Measurements from ENCODE around the gene ACOT7.

Gene ACOT7

GRCh38 chr1:6272868-6273267, 120.7 kb downstream of the ACOT7 start:
- H3K36me3 ChIP-seq (ENCODE audit: insufficient read depth, insufficient read length, low read length) = no peaks in the 10 kb centered on the region
- no peak for DNase-seq (ENCODE audit: low read depth, low spot score)
- H3K27me3 ChIP-seq (ENCODE audit: insufficient read depth, insufficient read length) = no peaks in the 10 kb centered on the region
- no peak overlapping the region for H3K4me3 ChIP-seq (ENCODE audit: insufficient read length, low read depth)
- peaks cover 7% of the 10 kb centered on the region for H3K4me1 ChIP-seq (ENCODE audit: insufficient read depth, insufficient read length)
- no peak overlapping the region for H3K9ac ChIP-seq (ENCODE audit: insufficient read length, low read depth)
- no peaks in the 10 kb centered on the region for H3K9me3 ChIP-seq (ENCODE audit: insufficient read depth, low read length)
- TF ChIP-seq YY1 (IDR thresholded peaks at IDR 0.05; ENCODE audit: insufficient read depth, insufficient read length) (no peak), ZNF274 (IDR thresholded peaks at IDR 0.05; ENCODE audit: low read depth, low read length) (no peak), SUZ12 (IDR thresholded peaks at IDR 0.05; ENCODE audit: extremely low read depth, insufficient read depth, insufficient read length) (no peak)

DNA sequence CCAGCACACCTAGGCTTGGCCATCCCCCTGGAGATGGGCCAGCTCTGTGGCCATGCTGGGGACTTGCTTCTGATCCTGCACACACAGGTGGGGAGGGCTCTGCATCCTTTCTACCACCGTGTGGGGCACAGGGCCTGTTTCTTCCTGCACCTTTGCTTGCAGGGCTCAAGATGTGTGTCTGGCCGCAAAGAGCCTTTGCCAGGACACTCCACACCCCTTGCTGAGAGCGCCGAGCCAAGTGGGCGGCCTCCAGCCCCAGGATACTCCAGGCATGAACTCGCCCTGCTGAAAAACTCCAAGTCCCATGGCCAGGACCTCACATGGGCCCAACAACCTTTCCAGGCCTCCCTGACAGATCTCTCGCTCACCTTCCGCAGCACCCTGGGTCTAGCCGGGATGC, 121.1 kb downstream of the ACOT7 start:
- H3K9me3 ChIP-seq (ENCODE audit: insufficient read depth, low read length) = no peaks in the 10 kb centered on the region
- DNase-seq (ENCODE audit: low read depth, low spot score) = no peak
- H3K9ac ChIP-seq (ENCODE audit: insufficient read length, low read depth) = peak overlapping the region; percentile 42
- no peak overlapping the region for H3K4me3 ChIP-seq (ENCODE audit: insufficient read length, low read depth)
- TF ChIP-seq YY1 (IDR thresholded peaks at IDR 0.05; ENCODE audit: insufficient read depth, insufficient read length) (no peak), ZNF274 (IDR thresholded peaks at IDR 0.05; ENCODE audit: low read depth, low read length) (no peak), SUZ12 (IDR thresholded peaks at IDR 0.05; ENCODE audit: extremely low read depth, insufficient read depth, insufficient read length) (no peak)
- H3K27me3 ChIP-seq (ENCODE audit: insufficient read depth, insufficient read length) = no peaks in the 10 kb centered on the region
- peaks cover 7% of the 10 kb centered on the region for H3K4me1 ChIP-seq (ENCODE audit: insufficient read depth, insufficient read length)
- no peaks in the 10 kb centered on the region for H3K36me3 ChIP-seq (ENCODE audit: insufficient read depth, insufficient read length, low read length)

DNA sequence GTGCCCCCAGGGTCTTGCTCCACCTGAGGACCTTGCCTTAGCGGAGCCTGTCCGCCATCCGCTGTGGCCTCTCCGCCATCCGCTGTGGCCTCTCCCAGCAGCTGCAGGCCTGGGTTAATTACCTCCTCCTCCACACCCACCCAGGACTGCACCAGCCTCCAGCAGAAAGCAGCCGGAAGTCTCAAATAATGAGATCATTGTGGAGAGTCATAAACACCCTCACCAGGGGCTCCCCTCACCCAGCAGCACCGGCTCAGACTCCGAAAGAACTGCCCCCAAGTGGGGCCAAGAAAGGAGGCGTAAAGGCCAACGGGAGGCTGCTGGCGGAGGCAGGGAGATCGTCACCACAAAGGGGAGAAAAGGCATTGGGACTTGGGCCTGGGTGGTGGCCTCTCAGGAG, 122.0 kb downstream of the ACOT7 start:
- Histone ChIP-seq H3K4me1 (ENCODE audit: insufficient read depth, insufficient read length) (peaks cover 7% of the 10 kb centered on the region), H3K9me3 (ENCODE audit: insufficient read depth, low read length) (no peaks in the 10 kb centered on the region), H3K27me3 (ENCODE audit: insufficient read depth, insufficient read length) (no peaks in the 10 kb centered on the region), H3K4me3 (ENCODE audit: insufficient read length, low read depth) (no peak overlapping the region), H3K9ac (ENCODE audit: insufficient read length, low read depth) (no peak overlapping the region), H3K36me3 (ENCODE audit: insufficient read depth, insufficient read length, low read length) (no peaks in the 10 kb centered on the region)
- DNase-seq (ENCODE audit: low read depth, low spot score) = no peak
- TF ChIP-seq ZNF274 (IDR thresholded peaks at IDR 0.05; ENCODE audit: low read depth, low read length) (no peak), SUZ12 (IDR thresholded peaks at IDR 0.05; ENCODE audit: extremely low read depth, insufficient read depth, insufficient read length) (no peak), YY1 (IDR thresholded peaks at IDR 0.05; ENCODE audit: insufficient read depth, insufficient read length) (no peak)

- Histone ChIP-seq H3K27me3 (ENCODE audit: insufficient read depth, insufficient read length) (no peaks in the 10 kb centered on the region), H3K4me3 (ENCODE audit: insufficient read length, low read depth) (no peak overlapping the region), H3K9me3 (ENCODE audit: insufficient read depth, low read length) (no peaks in the 10 kb centered on the region), H3K9ac (ENCODE audit: insufficient read length, low read depth) (no peak overlapping the region), H3K36me3 (ENCODE audit: insufficient read depth, insufficient read length, low read length) (no peaks in the 10 kb centered on the region), H3K4me1 (ENCODE audit: insufficient read depth, insufficient read length) (peaks cover 7% of the 10 kb centered on the region)
- no peak for DNase-seq (ENCODE audit: low read depth, low spot score)
- TF ChIP-seq SUZ12 (IDR thresholded peaks at IDR 0.05; ENCODE audit: extremely low read depth, insufficient read depth, insufficient read length) = no peak
- TF ChIP-seq YY1 (IDR thresholded peaks at IDR 0.05; ENCODE audit: insufficient read depth, insufficient read length) = no peak
- no peak for TF ChIP-seq ZNF274 (IDR thresholded peaks at IDR 0.05; ENCODE audit: low read depth, low read length)
These were observed 122.6 kb downstream of the ACOT7 start for GRCh38 chr1:6271006-6271405.

GRCh38 chr1:6270401-6270800, 123.2 kb downstream of the ACOT7 start:
- TF ChIP-seq SUZ12 (IDR thresholded peaks at IDR 0.05; ENCODE audit: extremely low read depth, insufficient read depth, insufficient read length) (no peak), YY1 (IDR thresholded peaks at IDR 0.05; ENCODE audit: insufficient read depth, insufficient read length) (no peak), ZNF274 (IDR thresholded peaks at IDR 0.05; ENCODE audit: low read depth, low read length) (no peak)
- H3K36me3 ChIP-seq (ENCODE audit: insufficient read depth, insufficient read length, low read length) = no peaks in the 10 kb centered on the region
- H3K9me3 ChIP-seq (ENCODE audit: insufficient read depth, low read length) = no peaks in the 10 kb centered on the region
- no peaks in the 10 kb centered on the region for H3K27me3 ChIP-seq (ENCODE audit: insufficient read depth, insufficient read length)
- peaks cover 7% of the 10 kb centered on the region for H3K4me1 ChIP-seq (ENCODE audit: insufficient read depth, insufficient read length)
- no peak overlapping the region for H3K4me3 ChIP-seq (ENCODE audit: insufficient read length, low read depth)
- H3K9ac ChIP-seq (ENCODE audit: insufficient read length, low read depth) = no peak overlapping the region
- no peak for DNase-seq (ENCODE audit: low read depth, low spot score)

- Histone ChIP-seq H3K9ac (ENCODE audit: insufficient read length, low read depth) (no peak overlapping the region), H3K27me3 (ENCODE audit: insufficient read depth, insufficient read length) (no peaks in the 10 kb centered on the region), H3K36me3 (ENCODE audit: insufficient read depth, insufficient read length, low read length) (no peaks in the 10 kb centered on the region), H3K4me1 (ENCODE audit: insufficient read depth, insufficient read length) (peaks cover 7% of the 10 kb centered on the region), H3K9me3 (ENCODE audit: insufficient read depth, low read length) (no peaks in the 10 kb centered on the region), H3K4me3 (ENCODE audit: insufficient read length, low read depth) (no peak overlapping the region)
- no peak for TF ChIP-seq YY1 (IDR thresholded peaks at IDR 0.05; ENCODE audit: insufficient read depth, insufficient read length)
- no peak for TF ChIP-seq ZNF274 (IDR thresholded peaks at IDR 0.05; ENCODE audit: low read depth, low read length)
- no peak for TF ChIP-seq SUZ12 (IDR thresholded peaks at IDR 0.05; ENCODE audit: extremely low read depth, insufficient read depth, insufficient read length)
- no peak for DNase-seq (ENCODE audit: low read depth, low spot score)
These were observed 123.7 kb downstream of the ACOT7 start for GRCh38 chr1:6269720-6270400.

- Histone ChIP-seq H3K9me3 (ENCODE audit: insufficient read depth, low read length) (no peaks in the 10 kb centered on the region), H3K27me3 (ENCODE audit: insufficient read depth, insufficient read length) (no peaks in the 10 kb centered on the region), H3K36me3 (ENCODE audit: insufficient read depth, insufficient read length, low read length) (no peaks in the 10 kb centered on the region), H3K4me3 (ENCODE audit: insufficient read length, low read depth) (no peak overlapping the region), H3K9ac (ENCODE audit: insufficient read length, low read depth) (no peak overlapping the region), H3K4me1 (ENCODE audit: insufficient read depth, insufficient read length) (peaks cover 7% of the 10 kb centered on the region)
- TF ChIP-seq SUZ12 (IDR thresholded peaks at IDR 0.05; ENCODE audit: extremely low read depth, insufficient read depth, insufficient read length) (no peak), YY1 (IDR thresholded peaks at IDR 0.05; ENCODE audit: insufficient read depth, insufficient read length) (no peak), ZNF274 (IDR thresholded peaks at IDR 0.05; ENCODE audit: low read depth, low read length) (no peak)
- no peak for DNase-seq (ENCODE audit: low read depth, low spot score)
These were observed 124.3 kb downstream of the ACOT7 start for GRCh38 chr1:6269296-6269695.
